ENCODE measurements around the gene FAM217B. TPM values are rescaled to one million over a fixed set of nuclear protein-coding genes. Genes with fewer than 3 reads are reported as not detected.

The FAM217B gene
- total RNA-seq, 4 donors from 2014 or later = 5.7 to 10.7 (median 7.9) TPM

DNA sequence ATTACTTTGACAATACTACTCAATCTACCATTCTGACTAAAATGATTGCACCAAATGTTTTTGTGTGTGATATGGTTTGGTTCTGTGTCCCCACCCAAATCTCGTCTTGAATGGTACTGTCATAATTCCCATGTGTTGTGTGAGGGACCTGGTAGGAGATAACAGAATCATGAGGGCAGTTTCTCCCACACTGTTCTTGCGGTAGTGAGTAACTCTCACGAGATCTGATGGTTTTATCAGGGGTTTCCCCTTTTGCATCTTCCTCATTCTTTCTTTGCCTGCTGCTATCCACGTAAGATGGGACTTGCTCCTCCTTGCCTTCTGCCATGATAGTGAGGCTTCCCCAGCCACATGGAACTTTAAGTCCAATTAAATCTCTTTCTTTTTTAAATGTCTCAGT, 27.6 kb upstream of the FAM217B start:
- TF ChIP-seq, protein P1, sequence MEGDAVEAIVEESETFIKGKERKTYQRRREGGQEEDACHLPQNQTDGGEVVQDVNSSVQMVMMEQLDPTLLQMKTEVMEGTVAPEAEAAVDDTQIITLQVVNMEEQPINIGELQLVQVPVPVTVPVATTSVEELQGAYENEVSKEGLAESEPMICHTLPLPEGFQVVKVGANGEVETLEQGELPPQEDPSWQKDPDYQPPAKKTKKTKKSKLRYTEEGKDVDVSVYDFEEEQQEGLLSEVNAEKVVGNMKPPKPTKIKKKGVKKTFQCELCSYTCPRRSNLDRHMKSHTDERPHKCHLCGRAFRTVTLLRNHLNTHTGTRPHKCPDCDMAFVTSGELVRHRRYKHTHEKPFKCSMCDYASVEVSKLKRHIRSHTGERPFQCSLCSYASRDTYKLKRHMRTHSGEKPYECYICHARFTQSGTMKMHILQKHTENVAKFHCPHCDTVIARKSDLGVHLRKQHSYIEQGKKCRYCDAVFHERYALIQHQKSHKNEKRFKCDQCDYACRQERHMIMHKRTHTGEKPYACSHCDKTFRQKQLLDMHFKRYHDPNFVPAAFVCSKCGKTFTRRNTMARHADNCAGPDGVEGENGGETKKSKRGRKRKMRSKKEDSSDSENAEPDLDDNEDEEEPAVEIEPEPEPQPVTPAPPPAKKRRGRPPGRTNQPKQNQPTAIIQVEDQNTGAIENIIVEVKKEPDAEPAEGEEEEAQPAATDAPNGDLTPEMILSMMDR (IDR thresholded peaks at IDR 0.05; ENCODE audit: low read depth) = no peak

DNA sequence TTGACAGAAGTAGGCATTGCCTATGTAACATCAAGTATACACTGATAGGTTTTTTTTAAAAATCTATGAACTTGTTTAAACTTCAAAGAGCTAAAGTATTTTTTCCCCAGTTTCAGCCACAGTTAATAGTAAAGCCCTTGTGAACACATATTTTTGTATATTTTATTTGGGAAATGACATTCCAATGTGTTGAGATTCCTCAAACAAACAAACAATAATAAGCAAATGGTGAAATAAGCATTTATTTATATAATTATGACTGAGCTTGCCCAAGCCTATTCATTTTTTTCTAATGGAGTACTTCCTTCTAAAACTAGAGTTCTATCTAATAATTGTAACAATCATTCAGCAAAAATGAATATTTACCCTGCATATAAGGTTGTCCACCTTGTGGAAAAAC, 19.2 kb upstream of the FAM217B start:
- TF ChIP-seq, protein P1 (IDR thresholded peaks at IDR 0.05; ENCODE audit: low read depth) = no peak

DNA sequence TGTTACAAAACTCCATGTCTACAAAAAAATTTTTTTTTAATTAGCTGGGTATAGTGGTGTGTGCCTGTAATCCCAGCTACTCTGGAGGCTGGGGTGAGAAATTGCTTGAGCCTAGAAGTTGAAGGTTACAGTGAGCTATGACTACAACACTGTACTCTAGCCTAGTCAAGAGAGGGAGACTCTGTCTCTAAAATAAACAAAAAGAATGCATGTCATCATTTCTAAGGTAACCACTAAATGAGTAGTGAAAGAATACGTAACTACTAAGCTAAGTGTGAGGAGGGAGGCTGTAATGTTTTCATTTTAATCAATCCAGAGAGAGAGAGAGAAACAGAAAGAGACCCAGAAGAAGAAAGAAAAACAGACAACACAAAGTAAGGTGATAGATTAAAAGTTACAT, 16.7 kb upstream of the FAM217B start:
- TF ChIP-seq, protein P1 (IDR thresholded peaks at IDR 0.05; ENCODE audit: low read depth) = no peak

DNA sequence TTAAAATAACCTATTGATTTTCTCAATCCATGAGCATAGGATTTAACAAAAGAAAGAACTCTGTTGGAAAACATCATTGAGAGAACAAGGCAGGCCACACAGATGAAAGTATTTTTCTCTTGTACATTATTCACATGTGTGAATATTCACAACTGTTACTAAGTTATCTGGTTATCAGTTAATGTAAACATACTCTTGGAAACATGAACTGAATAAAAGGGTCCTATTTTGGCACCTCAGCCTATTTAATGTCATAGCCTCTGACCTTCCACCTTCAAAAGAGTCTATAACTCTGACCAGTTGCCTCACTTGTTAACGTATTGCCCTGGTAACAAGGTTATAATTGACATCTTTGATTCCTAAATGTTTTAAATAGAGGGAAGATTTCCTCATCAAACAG, 14.8 kb upstream of the FAM217B start:
- TF ChIP-seq, protein P1 (IDR thresholded peaks at IDR 0.05; ENCODE audit: low read depth) = no peak

DNA sequence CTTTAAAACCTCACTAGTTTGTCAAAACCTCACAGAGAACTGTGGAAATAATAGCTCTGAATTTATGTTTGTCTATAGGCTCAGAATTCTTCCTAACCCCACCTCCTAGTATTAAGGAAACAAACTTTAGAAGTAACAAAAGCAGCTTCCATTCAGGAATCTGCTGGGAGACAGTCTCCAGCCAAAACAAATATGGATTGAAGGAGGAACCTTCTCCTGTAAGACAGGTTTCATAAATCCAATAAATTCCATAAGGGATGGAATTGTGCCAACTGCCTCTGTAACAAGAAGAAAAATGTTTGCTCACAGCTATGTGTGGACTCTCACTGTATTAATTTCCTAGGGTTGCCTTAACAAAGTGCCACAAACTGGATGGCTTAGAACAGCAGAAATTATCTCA, 14.3 kb upstream of the FAM217B start:
- TF ChIP-seq, protein P1 (IDR thresholded peaks at IDR 0.05; ENCODE audit: low read depth) = no peak

DNA sequence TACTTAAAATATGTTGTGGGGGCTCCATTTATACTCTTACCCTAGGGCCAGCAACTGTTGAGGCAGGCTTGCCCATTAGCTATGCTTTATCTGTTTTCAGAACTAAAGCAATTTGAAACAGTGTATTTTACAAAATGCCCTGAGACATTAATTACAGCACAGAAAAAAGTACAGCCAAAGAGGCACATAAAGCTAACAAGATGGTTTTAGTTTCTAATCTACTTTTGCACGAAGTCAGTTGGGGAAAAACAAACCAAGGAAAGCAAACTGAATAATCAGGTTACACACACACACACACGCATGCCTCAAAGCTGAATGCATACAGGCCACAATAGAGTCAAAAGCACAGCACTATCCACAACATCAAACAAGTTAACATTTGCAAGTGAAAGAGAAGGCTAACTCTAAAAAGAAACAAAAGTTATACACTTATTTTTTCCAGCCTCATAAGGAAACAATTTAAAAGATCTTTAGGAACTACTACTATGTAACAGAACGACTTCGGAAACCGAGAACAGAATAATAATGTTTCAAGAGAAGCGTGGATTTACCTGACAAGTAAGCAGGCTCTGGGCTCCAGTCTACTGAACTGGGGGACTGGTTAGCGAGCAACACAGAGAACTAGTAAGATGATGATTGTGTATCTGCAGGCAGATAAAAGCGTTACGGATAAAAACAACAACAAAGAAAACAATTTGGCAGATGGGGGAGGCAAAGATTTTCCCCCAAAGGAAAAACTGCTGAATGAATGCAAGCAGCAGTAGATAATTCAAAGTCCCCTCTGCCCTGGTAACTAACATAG, 8.5 kb upstream of the FAM217B start:
- TF ChIP-seq, protein P1 (IDR thresholded peaks at IDR 0.05; ENCODE audit: low read depth) = no peak

DNA sequence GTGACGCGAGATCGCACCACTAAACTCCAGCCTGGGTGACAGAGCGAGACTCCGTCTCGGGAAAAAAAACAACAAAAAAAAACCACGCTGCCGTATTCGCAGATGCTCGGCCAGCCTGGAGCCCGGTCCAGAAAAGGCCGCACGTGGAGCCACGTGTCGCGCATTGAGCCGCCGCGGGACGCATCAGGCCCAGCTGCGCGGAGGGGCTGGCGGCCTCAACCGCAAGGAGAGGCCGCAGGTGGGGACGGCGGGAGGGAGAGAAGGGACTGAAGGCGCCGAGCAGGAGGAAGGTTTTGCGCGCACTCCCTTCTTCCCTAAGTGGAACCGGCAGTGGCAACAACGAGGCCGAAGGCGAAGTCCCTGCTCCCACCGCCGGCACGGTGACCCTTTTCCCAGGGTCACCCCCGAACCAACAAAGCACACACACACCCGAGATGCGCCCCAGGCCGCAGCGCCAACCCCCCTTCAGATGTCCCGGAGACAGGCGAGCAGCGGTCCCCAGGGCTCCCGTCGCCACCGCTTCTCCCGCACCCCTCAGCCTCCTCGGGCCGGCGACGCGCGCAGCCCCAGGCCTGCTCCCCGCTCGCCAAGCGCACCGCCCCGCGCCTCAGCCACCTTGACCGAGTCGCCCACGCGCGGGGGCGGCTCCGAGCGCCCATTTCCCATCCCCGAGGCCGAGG, 7.4 kb upstream of the FAM217B start:
- TF ChIP-seq, protein P1 (IDR thresholded peaks at IDR 0.05; ENCODE audit: low read depth) = no peak
